Astrocyte (in vitro differentiated cells and primary cell): ENCODE data around the gene PHYKPL. TPM values are rescaled to one million over a fixed set of nuclear protein-coding genes. Genes with fewer than 3 reads are reported as not detected.

Source experiments
- DNase-seq: peaks from one replicate; pipeline ENCODE4 v3.0.0-alpha.2; 2010; ENCODE audit warnings: low read depth
- FAIRE-seq: peaks from 2 replicates; lab custom pipeline; 2011; peaks lifted over from hg19 to GRCh38; lab: Jason Lieb, UNC
- H2AFZ ChIP-seq: 2 replicates; pipeline ENCODE4 v1.6.0; 2012; ENCODE audit warnings: low read depth, low read length, inconsistent platforms
- H3K27ac ChIP-seq: 2 replicates; pipeline ENCODE4 v1.5.1; 2011; ENCODE audit warnings: low read depth, low read length, inconsistent platforms
- H3K27me3 ChIP-seq: 2 replicates; pipeline ENCODE4 v1.6.0; 2011; ENCODE audit warnings: low read length, inconsistent platforms; ENCODE audit not compliant: insufficient read depth
- H3K36me3 ChIP-seq: 2 replicates; pipeline ENCODE4 v1.5.1; 2011; ENCODE audit warnings: low read length, inconsistent platforms; ENCODE audit not compliant: insufficient read depth
- H3K4me1 ChIP-seq: 2 replicates; pipeline ENCODE4 v1.5.1; 2011; ENCODE audit warnings: low read length, inconsistent platforms; ENCODE audit not compliant: insufficient read depth
- H3K4me2 ChIP-seq: 2 replicates; pipeline ENCODE4 v1.6.0; 2012; ENCODE audit warnings: low read length, inconsistent platforms
- H3K4me3 ChIP-seq: 2 replicates; pipeline ENCODE4 v1.5.1; 2011; ENCODE audit warnings: low read depth, mild to moderate bottlenecking, low read length, inconsistent platforms; ENCODE audit not compliant: insufficient read depth
- H3K79me2 ChIP-seq: 2 replicates; pipeline ENCODE4 v1.6.0; 2012; ENCODE audit warnings: mild to moderate bottlenecking, low read length, inconsistent platforms; ENCODE audit not compliant: insufficient read depth
- H3K9ac ChIP-seq: 2 replicates; pipeline ENCODE4 v1.6.0; 2012; ENCODE audit warnings: mild to moderate bottlenecking, low read length, inconsistent platforms
- H3K9me3 ChIP-seq: 2 replicates; pipeline ENCODE4 v1.5.1; 2012; ENCODE audit warnings: low read depth, mild to moderate bottlenecking, low read length, inconsistent platforms; ENCODE audit not compliant: insufficient read depth
- H4K20me1 ChIP-seq: 2 replicates; pipeline ENCODE4 v1.6.0; 2012; ENCODE audit warnings: low read length, inconsistent platforms; ENCODE audit not compliant: insufficient read depth
- H3K27ac Mint-ChIP-seq: one replicate; pipeline ENCODE4 v1.8.0; 2021; ENCODE audit warnings: mild to moderate bottlenecking, mixed read lengths; ENCODE audit not compliant: unreplicated experiment
- H3K27me3 Mint-ChIP-seq: one replicate; pipeline ENCODE4 v1.8.0; 2021; ENCODE audit warnings: low read depth, mixed read lengths; ENCODE audit not compliant: unreplicated experiment
- H3K36me3 Mint-ChIP-seq: one replicate; pipeline ENCODE4 v1.8.0; 2021; ENCODE audit warnings: low read depth, mixed read lengths; ENCODE audit not compliant: unreplicated experiment
- H3K4me1 Mint-ChIP-seq: one replicate; pipeline ENCODE4 v1.8.0; 2021; ENCODE audit warnings: low read depth, mixed read lengths; ENCODE audit not compliant: unreplicated experiment
- H3K4me3 Mint-ChIP-seq: one replicate; pipeline ENCODE4 v1.8.0; 2021; ENCODE audit warnings: mild to moderate bottlenecking, moderate library complexity, mixed read lengths; ENCODE audit not compliant: unreplicated experiment
- H3K9me3 Mint-ChIP-seq: one replicate; pipeline ENCODE4 v1.8.0; 2021; ENCODE audit warnings: mild to moderate bottlenecking, mixed read lengths; ENCODE audit not compliant: unreplicated experiment
- EZH2 ChIP-seq: IDR thresholded peaks from 2 replicates; pipeline ENCODE4 v1.6.1; 2012; ENCODE audit warnings: mild to moderate bottlenecking, low read length, inconsistent platforms; ENCODE audit not compliant: insufficient read depth
- total RNA-seq: library from RNA; stranded (reverse); gene quantifications from 2 replicates; pipeline ENCODE4 v1.2.1, GENCODE V29; 2021
- TF ChIP-seq, protein P1 (sequence below): IDR thresholded peaks from 2 replicates; pipeline ENCODE4 v1.5.1; 2011; ENCODE audit warnings: low read depth, mild to moderate bottlenecking, inconsistent platforms, low read length, moderate library complexity; ENCODE audit not compliant: insufficient read depth

PHYKPL gene
- total RNA-seq, 1 donor from 2014 or later: 26.5 TPM

DNA sequence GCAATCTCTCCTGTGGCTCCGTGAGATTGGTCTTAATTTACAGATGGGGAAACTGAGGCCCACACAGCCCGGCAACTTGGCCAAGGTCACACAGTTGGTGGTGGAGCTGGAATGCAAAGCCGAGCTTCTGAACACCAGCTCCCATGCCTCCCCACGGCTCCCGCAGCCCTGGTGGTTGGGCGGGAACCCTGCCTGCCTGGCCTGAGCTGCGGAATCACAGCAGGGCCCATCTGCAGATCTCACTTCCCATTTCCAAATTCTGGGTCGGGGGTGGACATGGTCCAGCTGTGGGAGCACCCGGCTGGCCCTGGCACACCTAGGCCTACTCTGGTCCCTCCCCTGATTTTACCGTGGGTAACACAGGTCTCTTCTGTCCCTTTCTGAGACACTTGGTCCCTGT lies 35.3 kb upstream of the PHYKPL start:
- no peaks in the 10 kb centered on the region for H3K36me3 ChIP-seq
- H3K4me1 ChIP-seq: no peaks in the 10 kb centered on the region
- no peaks in the 10 kb centered on the region for H3K27me3 ChIP-seq
- DNase-seq (no peak), FAIRE-seq (no peak)
- H3K27ac Mint-ChIP-seq: no peak overlapping the region
- H3K9ac ChIP-seq: no peak overlapping the region
- H4K20me1 ChIP-seq: no peaks in the 10 kb centered on the region
- H2AFZ ChIP-seq: no peak overlapping the region
- TF ChIP-seq EZH2: no peak
- TF ChIP-seq, protein P1, sequence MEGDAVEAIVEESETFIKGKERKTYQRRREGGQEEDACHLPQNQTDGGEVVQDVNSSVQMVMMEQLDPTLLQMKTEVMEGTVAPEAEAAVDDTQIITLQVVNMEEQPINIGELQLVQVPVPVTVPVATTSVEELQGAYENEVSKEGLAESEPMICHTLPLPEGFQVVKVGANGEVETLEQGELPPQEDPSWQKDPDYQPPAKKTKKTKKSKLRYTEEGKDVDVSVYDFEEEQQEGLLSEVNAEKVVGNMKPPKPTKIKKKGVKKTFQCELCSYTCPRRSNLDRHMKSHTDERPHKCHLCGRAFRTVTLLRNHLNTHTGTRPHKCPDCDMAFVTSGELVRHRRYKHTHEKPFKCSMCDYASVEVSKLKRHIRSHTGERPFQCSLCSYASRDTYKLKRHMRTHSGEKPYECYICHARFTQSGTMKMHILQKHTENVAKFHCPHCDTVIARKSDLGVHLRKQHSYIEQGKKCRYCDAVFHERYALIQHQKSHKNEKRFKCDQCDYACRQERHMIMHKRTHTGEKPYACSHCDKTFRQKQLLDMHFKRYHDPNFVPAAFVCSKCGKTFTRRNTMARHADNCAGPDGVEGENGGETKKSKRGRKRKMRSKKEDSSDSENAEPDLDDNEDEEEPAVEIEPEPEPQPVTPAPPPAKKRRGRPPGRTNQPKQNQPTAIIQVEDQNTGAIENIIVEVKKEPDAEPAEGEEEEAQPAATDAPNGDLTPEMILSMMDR: no peak
- H3K4me3 ChIP-seq: no peak overlapping the region
- H3K27ac ChIP-seq: no peak overlapping the region
- no peaks in the 10 kb centered on the region for H3K4me1 Mint-ChIP-seq
- H3K79me2 ChIP-seq: no peaks in the 10 kb centered on the region
- no peaks in the 10 kb centered on the region for H3K9me3 ChIP-seq
- H3K4me3 Mint-ChIP-seq: no peak overlapping the region
- H3K9me3 Mint-ChIP-seq: peaks cover 4% of the 10 kb centered on the region
- H3K27me3 Mint-ChIP-seq: peaks cover 30% of the 10 kb centered on the region
- H3K4me2 ChIP-seq: no peak overlapping the region
- H3K36me3 Mint-ChIP-seq: no peaks in the 10 kb centered on the region

GRCh38 chr5:178267245-178267644 lies 34.6 kb upstream of the PHYKPL start:
- Mint-ChIP-seq H3K27ac (no peak overlapping the region), H3K9me3 (peaks cover 8% of the 10 kb centered on the region)
- DNase-seq: no peak

GRCh38 chr5:178266581-178266980 lies 34.0 kb upstream of the PHYKPL start:
- H3K4me3 ChIP-seq: no peak overlapping the region
- Mint-ChIP-seq H3K27me3 (peaks cover 33% of the 10 kb centered on the region), H3K4me1 (no peaks in the 10 kb centered on the region), H3K27ac (no peak overlapping the region), H3K36me3 (no peaks in the 10 kb centered on the region), H3K9me3 (peaks cover 8% of the 10 kb centered on the region), H3K4me3 (no peak overlapping the region)
- H3K9me3 ChIP-seq: no peaks in the 10 kb centered on the region
- DNase-seq (no peak), FAIRE-seq (no peak)
- H2AFZ ChIP-seq: no peak overlapping the region
- H3K4me1 ChIP-seq: no peaks in the 10 kb centered on the region
- no peak overlapping the region for H3K27ac ChIP-seq
- no peaks in the 10 kb centered on the region for H3K79me2 ChIP-seq
- no peak overlapping the region for H3K4me2 ChIP-seq
- no peaks in the 10 kb centered on the region for H3K36me3 ChIP-seq
- H4K20me1 ChIP-seq: no peaks in the 10 kb centered on the region
- TF ChIP-seq, protein P1: no peak
- TF ChIP-seq EZH2: no peak
- H3K27me3 ChIP-seq: no peaks in the 10 kb centered on the region
- H3K9ac ChIP-seq: no peak overlapping the region

More at GRCh38 chr5:178267245-178267644, 34.6 kb upstream of the PHYKPL start:
- Histone ChIP-seq H3K4me2 (no peak overlapping the region), H3K79me2 (no peaks in the 10 kb centered on the region), H3K4me3 (no peak overlapping the region), H3K27me3 (no peaks in the 10 kb centered on the region), H3K9me3 (no peaks in the 10 kb centered on the region), H3K36me3 (no peaks in the 10 kb centered on the region), H3K27ac (no peak overlapping the region), H2AFZ (no peak overlapping the region), H4K20me1 (no peaks in the 10 kb centered on the region), H3K4me1 (no peaks in the 10 kb centered on the region), H3K9ac (no peak overlapping the region)
- TF ChIP-seq, protein P1: no peak
- H3K4me1 Mint-ChIP-seq: no peaks in the 10 kb centered on the region
- H3K4me3 Mint-ChIP-seq: no peak overlapping the region
- peaks cover 36% of the 10 kb centered on the region for H3K27me3 Mint-ChIP-seq
- no peaks in the 10 kb centered on the region for H3K36me3 Mint-ChIP-seq
- no peak for FAIRE-seq
